SK-N-SH (cell line): ENCODE measurements around the gene POLA1. TPM values are rescaled to one million over a fixed set of nuclear protein-coding genes. Genes with fewer than 3 reads are reported as not detected.

ENCODE experiments used
- CTCF ChIA-PET: fragments of 300-600, 350-600 bp; formaldehyde crosslinking; extraction: SDS; loops from one replicate; lab custom pipeline; 2021; lab: Yijun Ruan, JAX
- POLR2A ChIA-PET: fragments of 350-600 bp; sonication (Branson Sonifier 250); formaldehyde crosslinking; extraction: SDS; loops from one replicate; lab custom pipeline; 2020; ENCODE audit warnings: antibody characterized with exemption, inconsistent platforms; lab: Yijun Ruan, JAX
- DNase-seq: peaks from one replicate; pipeline ENCODE4 v3.0.0; 2012
- H2AFZ ChIP-seq: fragments of 200-600 bp; sonication (generic); 2 replicates; pipeline ENCODE4 v1.8.1; 2016; ENCODE audit warnings: antibody characterized with exemption, mild to moderate bottlenecking, low read depth
- H3F3A ChIP-seq: fragments of 200-600 bp; sonication (generic); replicated peaks from 2 replicates; pipeline ENCODE3; 2016; ENCODE audit warnings: antibody characterized with exemption, mild to moderate bottlenecking; ENCODE audit not compliant: insufficient read depth
- H3K27ac ChIP-seq, 2 experiments: fragments of 200-500 bp in 1 of 2; fragments of 200-600 bp in 1 of 2; sonication (Bioruptor generic) in 1 of 2; sonication (generic), shearing (Covaris generic) in 1 of 2; 2 replicates each; pipeline versions ENCODE4 v1.5.1 to v1.6.1; 2014 to 2016; ENCODE audit warnings: low read depth in 2 of 2, inconsistent platforms in 1 of 2, low read length in 1 of 2, mild to moderate bottlenecking in 1 of 2, mixed read lengths in 1 of 2
- H3K27me3 ChIP-seq: fragments of 200-600 bp; sonication (generic), shearing (Covaris generic); 2 replicates; pipeline ENCODE4 v1.6.1; 2016; ENCODE audit warnings: mixed run types; ENCODE audit not compliant: insufficient read depth
- H3K36me3 ChIP-seq, 2 experiments: fragments of 200-500 bp in 1 of 2; fragments of 200-600 bp in 1 of 2; sonication (Bioruptor generic) in 1 of 2; sonication (generic) in 1 of 2; replicated peaks in 1 of 2; 2 replicates each; pipeline versions ENCODE3 to v1.5.1; 2014 to 2016; ENCODE audit warnings: low read length in 1 of 2, mild to moderate bottlenecking in 1 of 2; ENCODE audit not compliant: insufficient read depth in 2 of 2, control insufficient read depth in 1 of 2
- H3K4me1 ChIP-seq, 2 experiments: fragments of 200-500 bp in 1 of 2; fragments of 200-600 bp in 1 of 2; sonication (Bioruptor generic) in 1 of 2; sonication (generic), shearing (Covaris generic) in 1 of 2; 2 replicates each; pipeline versions ENCODE4 v1.5.1 to v1.6.1; 2014 to 2016; ENCODE audit warnings: low read depth in 1 of 2, low read length in 1 of 2, mixed run types in 1 of 2; ENCODE audit not compliant: insufficient read depth in 2 of 2, control insufficient read depth in 1 of 2
- H3K4me2 ChIP-seq: fragments of 200-600 bp; sonication (generic), shearing (Covaris generic); 2 replicates; pipeline ENCODE4 v1.6.1; 2017; ENCODE audit warnings: mixed run types
- H3K4me3 ChIP-seq, 2 experiments: fragments of 200-500 bp in 1 of 2; fragments of 200-600 bp in 1 of 2; sonication (Bioruptor generic) in 1 of 2; sonication (generic), shearing (Covaris generic) in 1 of 2; 2 replicates each; pipeline versions ENCODE4 v1.5.1 to v1.8.1; 2014 to 2016; ENCODE audit warnings: low read depth in 2 of 2, inconsistent platforms in 1 of 2, low read length in 1 of 2, mild to moderate bottlenecking in 1 of 2, mixed read lengths in 1 of 2, moderate library complexity in 1 of 2
- H3K79me2 ChIP-seq: fragments of 200-600 bp; sonication (generic); 2 replicates; pipeline ENCODE4 v1.8.1; 2017; ENCODE audit warnings: mild to moderate bottlenecking; ENCODE audit not compliant: insufficient read depth
- H3K9ac ChIP-seq: fragments of 200-600 bp; sonication (generic); 2 replicates; pipeline ENCODE4 v1.6.1; 2017; ENCODE audit warnings: mixed run types
- H3K9me2 ChIP-seq: fragments of 200-600 bp; sonication (generic); 2 replicates; pipeline ENCODE4 v1.6.1; 2017; ENCODE audit warnings: mixed run types
- H3K9me3 ChIP-seq: fragments of 200-600 bp; sonication (generic); 2 replicates; pipeline ENCODE4 v1.6.1; 2017; ENCODE audit warnings: mixed run types, mild to moderate bottlenecking, moderate library complexity
- H4K20me1 ChIP-seq: fragments of 200-600 bp; sonication (generic); 2 replicates; pipeline ENCODE4 v1.6.1; 2017; ENCODE audit warnings: mild to moderate bottlenecking, mixed run types; ENCODE audit not compliant: insufficient read depth
- CHD2 ChIP-seq: fragments of 150-350 bp; IDR thresholded peaks from 2 replicates; pipeline ENCODE4 v1.6.1; 2018; ENCODE audit warnings: low read length; ENCODE audit not compliant: partially characterized antibody
- FOSL2 ChIP-seq: IDR thresholded peaks from 2 replicates; pipeline ENCODE4 v1.4.0; 2012; ENCODE audit warnings: low read depth, mild to moderate bottlenecking, moderate library complexity, borderline replicate concordance
- IRF3 ChIP-seq: fragments of 150-350 bp; IDR thresholded peaks from 2 replicates; pipeline ENCODE4 v1.6.1; 2016; ENCODE audit warnings: mild to moderate bottlenecking, low read depth, low read length
- MEF2A ChIP-seq: IDR thresholded peaks from 2 replicates; pipeline ENCODE4 v1.4.0; 2012; ENCODE audit warnings: low read depth, borderline replicate concordance
- NFIC ChIP-seq: IDR thresholded peaks from 2 replicates; pipeline ENCODE4 v1.4.0; 2012; ENCODE audit warnings: borderline replicate concordance
- PBX3 ChIP-seq: IDR thresholded peaks from 2 replicates; pipeline ENCODE4; 2012
- RAD21 ChIP-seq: IDR thresholded peaks from 2 replicates; pipeline ENCODE4 v1.6.1; 2012; ENCODE audit warnings: mild to moderate bottlenecking, low read length
- RCOR1 ChIP-seq: fragments of 150-350 bp; IDR thresholded peaks from 2 replicates; pipeline ENCODE4 v1.6.1; 2017; ENCODE audit warnings: antibody characterized with exemption, low read length
- RFX5 ChIP-seq: IDR thresholded peaks from 2 replicates; pipeline ENCODE4 v1.6.1; 2012; ENCODE audit warnings: mild to moderate bottlenecking, improper control_type of control experiment, low read length
- RXRA ChIP-seq: IDR thresholded peaks from 2 replicates; pipeline ENCODE4 v1.4.0; 2012; ENCODE audit warnings: low read depth, mild to moderate bottlenecking, borderline replicate concordance
- TAF1 ChIP-seq: IDR thresholded peaks from 2 replicates; pipeline ENCODE4 v1.6.1; 2012; ENCODE audit warnings: low read depth, mild to moderate bottlenecking, low read length, moderate library complexity, borderline replicate concordance
- USF1 ChIP-seq: IDR thresholded peaks from 2 replicates; pipeline ENCODE4 v1.4.0; 2012; ENCODE audit warnings: low read depth, borderline replicate concordance
- ZBTB33 ChIP-seq: IDR thresholded peaks from 2 replicates; pipeline ENCODE4 v1.4.0; 2012; ENCODE audit warnings: low read depth, borderline replicate concordance
- WGBS: methylation state at CpG from one replicate; pipeline ENCODE4 v1.1.6; 2017; ENCODE audit warnings: low lambda C conversion rate; 5-methylcytosine and 5-hydroxymethylcytosine counted together
- polyA plus RNA-seq, 3 experiments: library from polyadenylated mRNA; depleted of rRNA; stranded (reverse); fragments of >200 nt; gene quantifications; 2 replicates each; pipeline ENCODE4 v1.2.3, GENCODE V29; 2012
- TF ChIP-seq, protein P1 (sequence below): fragments of 200-600 bp; sonication (generic); IDR thresholded peaks from 2 replicates; pipeline ENCODE4 v1.6.1; 2017; ENCODE audit warnings: antibody characterized with exemption, mild to moderate bottlenecking, moderate library complexity

POLA1 gene
- polyA plus RNA-seq, 1 of the 3 experiments (the other 2 are of a cell fraction), result 2.8 TPM

- H3K9ac ChIP-seq, result no peak overlapping the region
- DNase-seq, result no peak
- H3K9me2 ChIP-seq, result no peaks in the 10 kb centered on the region
- no peaks in the 10 kb centered on the region for H3K9me3 ChIP-seq
- no peak overlapping the region for H3K4me2 ChIP-seq
- H3K79me2 ChIP-seq, result no peaks in the 10 kb centered on the region
- H2AFZ ChIP-seq, result no peak overlapping the region
- TF ChIP-seq MEF2A, result no peak
- no peak for TF ChIP-seq IRF3
- no peak for TF ChIP-seq USF1
- no peak for TF ChIP-seq RCOR1
- no peak for TF ChIP-seq FOSL2
- no peak for TF ChIP-seq PBX3
- no peak overlapping the region for H3K4me3 ChIP-seq
- H3K4me1 ChIP-seq, result no peaks in the 10 kb centered on the region
- ChIA-PET CTCF (interaction anchor here (1.0 kb wide), 1 partner anchor 24 kb away, joined by 3 read pairs; no protein-coding TSS in a partner anchor), POLR2A (no interaction called here)
- 46% methylated on average over 2 of the region's 2 CpGs for WGBS
- no peaks in the 10 kb centered on the region for H4K20me1 ChIP-seq
- H3K27ac ChIP-seq, result no peak overlapping the region
- no peaks in the 10 kb centered on the region for H3K36me3 ChIP-seq
- no peaks in the 10 kb centered on the region for H3K27me3 ChIP-seq
- H3F3A ChIP-seq, result no peaks in the 10 kb centered on the region
Observed at GRCh38 chrX:24925430-24925829, 231.7 kb downstream of the POLA1 start.

DNA sequence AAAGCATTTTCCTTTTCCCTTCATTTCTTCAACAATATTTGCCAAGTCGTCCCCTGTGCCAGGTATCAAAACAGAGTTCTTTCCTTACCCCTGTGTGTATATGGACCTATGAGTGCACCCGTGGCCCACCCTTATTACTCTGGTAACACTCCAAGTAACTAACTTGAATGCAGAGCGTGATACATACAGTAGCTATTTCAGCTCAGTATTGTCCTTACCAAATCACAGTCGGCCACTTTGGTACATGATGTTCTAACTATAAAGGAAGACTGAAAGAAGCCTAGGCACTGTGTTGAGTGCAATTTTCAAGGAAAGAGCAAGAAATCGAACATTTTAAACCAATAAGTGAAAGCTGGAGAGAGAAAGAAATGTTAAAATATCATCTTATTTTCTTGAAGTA, 233.7 kb downstream of the POLA1 start:
- Histone ChIP-seq H3K4me3 (no peak overlapping the region), H3K27me3 (no peaks in the 10 kb centered on the region), H3K4me2 (no peak overlapping the region), H2AFZ (no peak overlapping the region), H4K20me1 (no peaks in the 10 kb centered on the region), H3K79me2 (no peaks in the 10 kb centered on the region), H3K9me3 (no peaks in the 10 kb centered on the region), H3K9me2 (no peaks in the 10 kb centered on the region), H3K4me1 (no peaks in the 10 kb centered on the region), H3K9ac (no peak overlapping the region), H3K27ac (no peak overlapping the region), H3F3A (no peaks in the 10 kb centered on the region), H3K36me3 (no peaks in the 10 kb centered on the region)
- TF ChIP-seq TAF1 (no peak), ZBTB33 (no peak), CHD2 (no peak), RFX5 (no peak), USF1 (no peak), RAD21 (no peak), RXRA (no peak), IRF3 (no peak), NFIC (no peak)
- TF ChIP-seq, protein P1, sequence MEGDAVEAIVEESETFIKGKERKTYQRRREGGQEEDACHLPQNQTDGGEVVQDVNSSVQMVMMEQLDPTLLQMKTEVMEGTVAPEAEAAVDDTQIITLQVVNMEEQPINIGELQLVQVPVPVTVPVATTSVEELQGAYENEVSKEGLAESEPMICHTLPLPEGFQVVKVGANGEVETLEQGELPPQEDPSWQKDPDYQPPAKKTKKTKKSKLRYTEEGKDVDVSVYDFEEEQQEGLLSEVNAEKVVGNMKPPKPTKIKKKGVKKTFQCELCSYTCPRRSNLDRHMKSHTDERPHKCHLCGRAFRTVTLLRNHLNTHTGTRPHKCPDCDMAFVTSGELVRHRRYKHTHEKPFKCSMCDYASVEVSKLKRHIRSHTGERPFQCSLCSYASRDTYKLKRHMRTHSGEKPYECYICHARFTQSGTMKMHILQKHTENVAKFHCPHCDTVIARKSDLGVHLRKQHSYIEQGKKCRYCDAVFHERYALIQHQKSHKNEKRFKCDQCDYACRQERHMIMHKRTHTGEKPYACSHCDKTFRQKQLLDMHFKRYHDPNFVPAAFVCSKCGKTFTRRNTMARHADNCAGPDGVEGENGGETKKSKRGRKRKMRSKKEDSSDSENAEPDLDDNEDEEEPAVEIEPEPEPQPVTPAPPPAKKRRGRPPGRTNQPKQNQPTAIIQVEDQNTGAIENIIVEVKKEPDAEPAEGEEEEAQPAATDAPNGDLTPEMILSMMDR, result no peak
- WGBS, result 55% methylated on average over 5 of the region's 5 CpGs
- ChIA-PET CTCF (no interaction called here), POLR2A (no interaction called here)
- DNase-seq, result no peak
